Lung (tissue), 12 donors: ENCODE results near the gene KISS1R. TPM values are rescaled to one million over a fixed set of nuclear protein-coding genes. Genes with fewer than 3 reads are reported as not detected.
A peak's percentile ranks its signal among the peaks of the same experiment; 100 is the strongest.

ENCODE experiments used
- ATAC-seq: fragments of 200-7000 bp; cut with Tn5 transposase; one replicate; pipeline ENCODE4 v1.9.1; 2020; ENCODE audit warnings: moderate number of reproducible peaks; ENCODE audit not compliant: insufficient read depth, low FRiP score
- DNase-seq, 3 donors: peaks; one replicate each; pipeline ENCODE4 v3.0.0-alpha.2; 2013 to 2017
- H3K27ac ChIP-seq, 2 donors: one replicate each; pipeline ENCODE4 v1.5.1; 2013; ENCODE audit warnings: mild to moderate bottlenecking in 2 of 2, moderate library complexity in 2 of 2, control low read depth in 1 of 2, inconsistent platforms in 1 of 2, low read depth in 1 of 2, low read length in 1 of 2
- H3K27me3 ChIP-seq, 3 donors: one replicate each; pipeline ENCODE4 v1.5.1; 2013; ENCODE audit warnings: low read length in 2 of 3; ENCODE audit not compliant: control insufficient read depth in 3 of 3, insufficient read depth in 3 of 3
- H3K36me3 ChIP-seq, 4 donors: one replicate each; pipeline ENCODE4 v1.5.1; 2013; ENCODE audit warnings: low read length in 4 of 4, mild to moderate bottlenecking in 1 of 4, moderate library complexity in 1 of 4; ENCODE audit not compliant: control insufficient read depth in 4 of 4, insufficient read depth in 4 of 4
- H3K4me1 ChIP-seq, 5 donors: one replicate each; pipeline ENCODE4 v1.5.1; 2013; ENCODE audit warnings: low read length in 5 of 5, mild to moderate bottlenecking in 2 of 5, moderate library complexity in 1 of 5; ENCODE audit not compliant: control insufficient read depth in 5 of 5, insufficient read depth in 5 of 5
- H3K4me3 ChIP-seq: one replicate; pipeline ENCODE4 v1.5.1; 2013; ENCODE audit warnings: mild to moderate bottlenecking, control low read depth, moderate library complexity
- H3K9ac ChIP-seq, 2 donors: one replicate each; pipeline ENCODE4 v1.5.1; 2013; ENCODE audit warnings: low read length in 2 of 2, control low read depth in 1 of 2; ENCODE audit not compliant: insufficient read depth in 1 of 2
- H3K9me3 ChIP-seq, 4 donors: one replicate each; pipeline ENCODE4 v1.5.1; 2013; ENCODE audit warnings: low read length in 3 of 4, mild to moderate bottlenecking in 1 of 4, moderate library complexity in 1 of 4; ENCODE audit not compliant: control insufficient read depth in 4 of 4, insufficient read depth in 3 of 4
- whole genome bisulfite sequencing, 2 donors: extraction: QIAGEN DNeasy Blood & Tissue Kit; methylation state at CpG; one replicate each; pipeline ENCODE4 v1.1.7; 2013; 5-methylcytosine and 5-hydroxymethylcytosine counted together
- polyA plus RNA-seq, 2 donors: library from polyadenylated mRNA; stranded (reverse); fragments of 200-250 nt; gene quantifications; one replicate each; pipeline ENCODE4 v1.2.1, GENCODE V29; 2013
- total RNA-seq, 2 donors: library from RNA; depleted of rRNA in 1 of 2; stranded (reverse); fragments of >200 nt in 1 of 2; gene quantifications; one replicate each; pipeline ENCODE4 v1.2.1, GENCODE V29; 2014 to 2021
- TF ChIP-seq, protein P1 (sequence below): IDR thresholded peaks from 2 replicates; pipeline ENCODE4 v1.5.1; 2012; ENCODE audit warnings: mild to moderate bottlenecking; ENCODE audit errors: control extremely low read depth, extremely low read depth
- donor health status: control.
- donor health status: control.
- donor health status: Bipolar disorder and iron deficiency.
- donor health status: healthy.
- donor health status: DM: yes; HTN: yes; CAD: no.

Gene KISS1R
- total and polyA plus RNA-seq, 4 donors, result 0.13 to 0.21 TPM; not detected in 2

DNA sequence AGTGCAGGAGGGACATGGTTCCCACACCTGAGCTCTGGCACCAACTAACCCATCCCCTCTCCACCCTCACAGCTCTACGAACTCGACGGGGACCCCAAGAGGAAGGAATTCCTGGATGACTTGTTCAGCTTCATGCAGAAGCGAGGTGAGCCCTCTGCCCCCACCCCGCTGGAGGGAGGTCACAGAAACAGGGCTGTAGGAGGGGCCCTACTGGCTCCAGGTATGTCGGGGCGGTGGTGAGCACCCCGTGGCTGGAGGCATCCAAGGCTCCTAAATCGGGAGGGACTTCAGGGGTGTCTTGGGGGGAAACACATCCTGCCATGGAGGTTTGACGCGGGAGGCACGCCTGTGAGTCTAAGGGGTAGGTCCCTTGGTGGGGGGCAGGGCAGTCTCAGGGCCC is 42.9 kb downstream of the KISS1R start:
- Histone ChIP-seq H3K36me3 (peaks cover 2 to 12% (median 9%) of the 10 kb centered on the region in 4 donors), H3K4me3 (no peak overlapping the region), H3K27ac (no peak overlapping the region), H3K4me1 (peaks cover 0 to 32% (median 9%) of the 10 kb centered on the region in 5 donors), H3K9me3 (peaks cover 0 to under 1% (median 0%) of the 10 kb centered on the region in 4 donors), H3K9ac (no peak overlapping the region), H3K27me3 (no peaks in the 10 kb centered on the region)
- peak in 1 of 3 donors; percentile 43 for DNase-seq
- TF ChIP-seq, protein P1, sequence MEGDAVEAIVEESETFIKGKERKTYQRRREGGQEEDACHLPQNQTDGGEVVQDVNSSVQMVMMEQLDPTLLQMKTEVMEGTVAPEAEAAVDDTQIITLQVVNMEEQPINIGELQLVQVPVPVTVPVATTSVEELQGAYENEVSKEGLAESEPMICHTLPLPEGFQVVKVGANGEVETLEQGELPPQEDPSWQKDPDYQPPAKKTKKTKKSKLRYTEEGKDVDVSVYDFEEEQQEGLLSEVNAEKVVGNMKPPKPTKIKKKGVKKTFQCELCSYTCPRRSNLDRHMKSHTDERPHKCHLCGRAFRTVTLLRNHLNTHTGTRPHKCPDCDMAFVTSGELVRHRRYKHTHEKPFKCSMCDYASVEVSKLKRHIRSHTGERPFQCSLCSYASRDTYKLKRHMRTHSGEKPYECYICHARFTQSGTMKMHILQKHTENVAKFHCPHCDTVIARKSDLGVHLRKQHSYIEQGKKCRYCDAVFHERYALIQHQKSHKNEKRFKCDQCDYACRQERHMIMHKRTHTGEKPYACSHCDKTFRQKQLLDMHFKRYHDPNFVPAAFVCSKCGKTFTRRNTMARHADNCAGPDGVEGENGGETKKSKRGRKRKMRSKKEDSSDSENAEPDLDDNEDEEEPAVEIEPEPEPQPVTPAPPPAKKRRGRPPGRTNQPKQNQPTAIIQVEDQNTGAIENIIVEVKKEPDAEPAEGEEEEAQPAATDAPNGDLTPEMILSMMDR, result no peak
- 62 to 69% methylated on average over 12 of the region's 12 CpGs for WGBS, 2 donors
- no peak for ATAC-seq

- 75 to 78% methylated on average over 8 of the region's 8 CpGs for WGBS, 2 donors
- ATAC-seq, result no peak
These were observed 43.4 kb downstream of the KISS1R start for GRCh38 chr19:960601-960938.

GRCh38 chr19:961866-962620 is 44.9 kb downstream of the KISS1R start:
- H3K9me3 ChIP-seq, result peaks cover 0 to 2% (median under 1%) of the 10 kb centered on the region in 4 donors
- ATAC-seq (no peak), DNase-seq (peak; percentile 46 to 71 (median 66))
- TF ChIP-seq, protein P1, result no peak
- no peak overlapping the region for H3K27ac ChIP-seq
- WGBS, 2 donors, result 62 to 79% methylated on average over 14 of the region's 14 CpGs
- peaks cover 0 to 20% (median 6%) of the 10 kb centered on the region in 5 donors for H3K4me1 ChIP-seq
- peak overlapping the region in 1 of 2 donors; percentile 32 for H3K9ac ChIP-seq
- H3K4me3 ChIP-seq, result no peak overlapping the region
- H3K36me3 ChIP-seq, result peaks cover 9 to 24% (median 19%) of the 10 kb centered on the region in 4 donors
- H3K27me3 ChIP-seq, result no peaks in the 10 kb centered on the region

More at GRCh38 chr19:960601-960938, 43.4 kb downstream of the KISS1R start:
- no peak overlapping the region for H3K9ac ChIP-seq
- no peak overlapping the region for H3K4me3 ChIP-seq
- peaks cover 0 to 2% (median 0%) of the 10 kb centered on the region in 4 donors for H3K9me3 ChIP-seq
- peaks cover 0 to 32% (median 9%) of the 10 kb centered on the region in 5 donors for H3K4me1 ChIP-seq
- H3K27ac ChIP-seq, result no peak overlapping the region
- peaks cover 4 to 16% (median 13%) of the 10 kb centered on the region in 4 donors for H3K36me3 ChIP-seq
- H3K27me3 ChIP-seq, result no peaks in the 10 kb centered on the region
- TF ChIP-seq, protein P1, result no peak
- DNase-seq, result no peak
